Vagina (tissue), 2 donors: Measurements from ENCODE around the gene FSTL4.

Source experiments
- POLR2A ChIP-seq, 2 donors: fragments of 450-650 bp; IDR thresholded peaks; one replicate each; pipeline ENCODE4 v1.6.1; 2017; ENCODE audit warnings: antibody characterized with exemption in 2 of 2, mild to moderate bottlenecking in 2 of 2, moderate library complexity in 2 of 2
- TF ChIP-seq, protein P1 (sequence below), 3 experiments: fragments of 450-650 bp in 2 of 3; fragments of 200-600 bp in 1 of 3; sonication (generic) in 1 of 3; IDR thresholded peaks; one replicate each; pipeline ENCODE4 v1.5.1; 2017 to 2019; ENCODE audit warnings: antibody characterized with exemption in 3 of 3, mild to moderate bottlenecking in 2 of 3, moderate library complexity in 2 of 3

- TF ChIP-seq, protein P1, sequence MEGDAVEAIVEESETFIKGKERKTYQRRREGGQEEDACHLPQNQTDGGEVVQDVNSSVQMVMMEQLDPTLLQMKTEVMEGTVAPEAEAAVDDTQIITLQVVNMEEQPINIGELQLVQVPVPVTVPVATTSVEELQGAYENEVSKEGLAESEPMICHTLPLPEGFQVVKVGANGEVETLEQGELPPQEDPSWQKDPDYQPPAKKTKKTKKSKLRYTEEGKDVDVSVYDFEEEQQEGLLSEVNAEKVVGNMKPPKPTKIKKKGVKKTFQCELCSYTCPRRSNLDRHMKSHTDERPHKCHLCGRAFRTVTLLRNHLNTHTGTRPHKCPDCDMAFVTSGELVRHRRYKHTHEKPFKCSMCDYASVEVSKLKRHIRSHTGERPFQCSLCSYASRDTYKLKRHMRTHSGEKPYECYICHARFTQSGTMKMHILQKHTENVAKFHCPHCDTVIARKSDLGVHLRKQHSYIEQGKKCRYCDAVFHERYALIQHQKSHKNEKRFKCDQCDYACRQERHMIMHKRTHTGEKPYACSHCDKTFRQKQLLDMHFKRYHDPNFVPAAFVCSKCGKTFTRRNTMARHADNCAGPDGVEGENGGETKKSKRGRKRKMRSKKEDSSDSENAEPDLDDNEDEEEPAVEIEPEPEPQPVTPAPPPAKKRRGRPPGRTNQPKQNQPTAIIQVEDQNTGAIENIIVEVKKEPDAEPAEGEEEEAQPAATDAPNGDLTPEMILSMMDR (IDR thresholded peaks at IDR 0.05): no peak
- no peak for TF ChIP-seq POLR2A (IDR thresholded peaks at IDR 0.05)
Measured at GRCh38 chr5:133605323-133605722, 7.0 kb downstream of the FSTL4 start.
